HG02870 (cell line): Measurements from ENCODE around the gene TXNRD1.
"Not testable (repeated sequence)": the region's sequence is repeated elsewhere in the genome, so short reads cannot be mapped to it uniquely, and the experiment has no call there.

ENCODE experiments used
- ATAC-seq: cut with Tn5 transposase; IDR thresholded peaks from one replicate; pipeline ENCODE4 v1.9.1; 2021; ENCODE audit warnings: mild to moderate bottlenecking, moderate library complexity; ENCODE audit not compliant: unreplicated experiment

TXNRD1 gene

DNA sequence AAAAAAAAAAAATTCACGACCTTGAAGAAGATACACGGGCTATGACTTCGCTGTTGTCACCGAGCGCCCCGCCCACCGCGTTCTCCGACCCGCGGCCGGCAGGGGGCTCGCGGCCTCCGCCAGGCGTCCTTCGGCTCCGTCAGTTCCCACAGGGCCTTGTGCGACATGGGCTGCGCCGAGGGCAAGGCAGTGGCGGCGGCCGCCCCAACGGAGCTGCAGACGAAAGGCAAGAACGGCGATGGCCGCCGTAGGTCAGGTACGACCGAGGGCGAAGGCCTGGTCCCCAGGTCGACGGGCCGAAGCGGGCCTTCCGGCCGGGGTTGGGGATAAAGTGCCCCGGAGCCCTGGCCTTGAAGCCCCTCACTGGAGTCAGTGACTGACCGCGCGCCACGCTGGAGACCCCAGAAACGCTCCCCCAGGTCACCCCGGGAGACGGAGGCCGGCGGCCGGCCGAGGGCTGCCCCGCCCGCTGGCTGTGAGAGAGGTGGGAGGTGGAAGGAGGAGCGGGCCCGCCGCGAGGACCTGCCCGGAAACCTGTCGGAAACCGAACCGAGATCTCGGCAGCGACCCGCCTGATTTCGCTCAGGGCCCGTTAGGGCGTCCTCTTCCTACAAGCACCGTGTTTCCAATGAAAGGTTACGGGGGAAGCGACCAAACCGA is at the start of gene TXNRD1:
Gene TXNRD1 (plus strand): TSS at position 142 of the 660 bp plus-strand sequence. CDS start 24 bp downstream, at position 166.
- ATAC-seq = peak; percentile 81

DNA sequence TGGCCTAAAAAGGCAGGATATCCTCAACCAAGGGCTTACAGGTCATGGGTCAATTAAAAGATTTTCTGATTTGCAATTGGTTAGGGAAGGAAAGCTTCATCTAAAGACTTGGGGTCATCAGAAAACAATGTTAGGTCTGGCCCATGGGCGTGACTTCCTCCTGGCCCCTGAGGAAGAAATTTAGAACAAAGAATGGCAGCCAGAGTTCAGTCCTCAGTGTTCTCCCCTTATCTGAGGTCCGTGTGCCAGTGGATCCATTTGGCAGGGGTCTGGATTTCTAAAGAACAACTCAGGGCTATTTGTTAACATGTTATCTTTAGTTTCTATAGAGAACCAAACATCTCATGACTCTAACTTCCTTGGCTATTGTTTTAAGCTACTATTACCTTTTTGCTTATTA is 49.8 kb upstream of the TXNRD1 start:
- ATAC-seq = no peak

DNA sequence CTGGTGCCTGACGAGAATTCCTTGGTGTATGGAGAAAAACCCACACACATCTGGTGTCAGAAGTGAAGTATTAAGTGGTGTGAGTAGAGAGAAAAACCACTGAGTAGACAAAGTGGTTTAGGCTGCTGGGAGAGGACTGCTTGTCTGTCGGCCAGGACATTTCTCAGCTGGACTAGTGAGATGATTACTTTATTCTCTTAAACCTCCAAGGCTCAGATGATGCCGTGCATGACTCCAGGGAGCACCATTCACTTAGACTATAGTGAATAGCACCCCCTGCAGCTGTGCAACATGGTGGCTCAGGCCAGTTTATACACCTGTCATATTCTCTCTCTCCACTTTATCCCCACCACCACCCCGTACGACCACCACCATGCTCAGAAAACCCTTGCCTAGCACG is 49.1 kb upstream of the TXNRD1 start:
- no peak for ATAC-seq

- no peak for ATAC-seq
These were observed 47.8 kb upstream of the TXNRD1 start for GRCh38 chr12:104167519-104168458.

GRCh38 chr12:104168596-104168995 is 47.0 kb upstream of the TXNRD1 start:
- ATAC-seq = no peak

- no peak for ATAC-seq
These were observed 43.6 kb upstream of the TXNRD1 start for GRCh38 chr12:104171785-104172569.

- no peak for ATAC-seq
These were observed 43.0 kb upstream of the TXNRD1 start for GRCh38 chr12:104172570-104172947.

- ATAC-seq = not testable (repeated sequence)
These were observed 41.8 kb upstream of the TXNRD1 start for GRCh38 chr12:104173804-104174203.

- no peak for ATAC-seq
These were observed 39.8 kb upstream of the TXNRD1 start for GRCh38 chr12:104175726-104176247.

DNA sequence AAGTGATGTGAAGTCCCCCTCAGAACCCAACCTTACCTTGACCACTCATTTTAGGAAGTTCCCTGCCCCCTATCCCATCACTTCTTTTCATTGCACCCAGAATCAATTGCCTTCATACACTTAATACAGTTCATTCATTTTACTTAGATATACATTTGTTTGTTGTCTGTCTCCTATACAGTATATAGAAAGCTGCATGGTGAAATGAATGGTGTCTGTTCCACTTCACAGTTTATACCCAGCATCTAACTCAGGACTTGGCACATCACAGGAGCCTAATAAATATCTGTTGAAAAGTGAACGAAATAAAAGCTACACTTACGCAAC is 38.3 kb upstream of the TXNRD1 start:
- ATAC-seq = no peak

GRCh38 chr12:104177663-104178501 is 37.7 kb upstream of the TXNRD1 start:
- no peak for ATAC-seq

- ATAC-seq = no peak
These were observed 35.2 kb upstream of the TXNRD1 start for GRCh38 chr12:104180374-104180773.

GRCh38 chr12:104181313-104181712 is 34.3 kb upstream of the TXNRD1 start:
- no peak for ATAC-seq

GRCh38 chr12:104182144-104182543 is 33.4 kb upstream of the TXNRD1 start:
- no peak for ATAC-seq

DNA sequence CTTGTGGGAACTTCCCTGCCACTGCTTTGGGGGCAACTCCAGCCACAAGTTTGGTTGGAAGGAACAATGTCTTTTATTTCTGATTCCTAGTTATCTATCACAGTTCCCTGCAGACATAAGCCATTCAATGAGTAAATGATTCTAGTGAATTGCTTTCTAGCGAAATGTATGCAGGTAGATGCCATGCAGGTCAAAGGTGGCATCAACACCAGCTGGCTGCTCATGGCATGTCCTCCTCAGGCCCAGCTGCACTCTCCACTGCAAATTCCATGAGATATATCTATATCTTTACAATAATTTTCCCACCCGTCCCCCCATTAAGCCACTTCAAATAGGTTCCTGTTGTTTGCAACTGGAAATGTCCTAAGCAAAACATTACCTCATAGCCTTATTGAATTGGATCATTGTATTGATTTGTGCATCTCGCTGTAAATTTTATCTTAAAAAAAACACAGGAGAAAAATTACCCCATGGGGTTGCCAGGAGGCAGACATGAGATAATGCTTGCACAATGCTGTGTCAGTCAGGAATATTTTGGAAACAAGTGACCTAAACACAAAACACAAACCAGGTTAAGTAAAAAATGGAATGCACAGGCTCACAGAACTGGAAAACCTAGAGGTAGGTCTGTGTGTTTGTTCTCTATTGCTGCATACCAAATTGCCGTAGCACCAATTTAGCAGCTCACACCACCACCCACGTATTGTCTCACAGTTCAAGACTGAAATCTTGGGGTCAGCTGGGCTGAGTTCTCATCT is 32.8 kb upstream of the TXNRD1 start:
- ATAC-seq = no peak

DNA sequence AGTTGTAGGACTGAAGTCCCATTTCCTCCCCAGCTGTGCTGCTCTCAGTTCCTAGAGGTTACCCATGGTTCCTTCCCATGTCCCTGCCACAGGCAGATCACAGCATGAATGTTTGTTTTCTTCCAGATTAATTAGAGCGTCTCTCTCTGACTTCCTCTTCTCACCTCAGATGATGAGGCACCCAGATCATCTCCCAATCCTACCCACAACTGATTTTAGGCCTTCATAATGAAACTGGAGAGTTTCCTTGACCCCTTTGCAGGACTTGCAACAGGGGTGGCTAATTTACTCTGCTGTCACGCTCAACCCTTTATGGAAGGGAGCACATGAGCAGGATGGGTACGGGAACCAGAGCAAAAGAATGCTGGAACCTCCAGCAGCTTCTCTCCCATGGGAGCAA is 32.1 kb upstream of the TXNRD1 start:
- no peak for ATAC-seq

- ATAC-seq = no peak
These were observed 28.0 kb upstream of the TXNRD1 start for GRCh38 chr12:104187446-104188155.

GRCh38 chr12:104188534-104188933 is 27.0 kb upstream of the TXNRD1 start:
- no peak for ATAC-seq
